Activated T-helper 2 cell treated with anti-CD3 and anti-CD28 coated beads, Interferon-gamma antibody, Interleukin-2, Interleukin-4, amounts not matched to agents 10 μg/mL and 5 μg/mL and 100 μg/mL, durations not matched to agents 14 hours and 24 hours and 36 hours (primary cell): Measurements from ENCODE around the gene HEG1. TPM values are rescaled to one million over a fixed set of nuclear protein-coding genes. Genes with fewer than 3 reads are reported as not detected.

ENCODE experiments used
- DNase-seq: peaks from one replicate; pipeline ENCODE4 v3.0.0; 2021; ENCODE audit warnings: low spot score
- H3K27ac Mint-ChIP-seq: one replicate; pipeline ENCODE4 v1.8.0; 2021; ENCODE audit warnings: mixed read lengths
- H3K27me3 Mint-ChIP-seq: one replicate; pipeline ENCODE4 v1.8.0; 2021; ENCODE audit warnings: low read depth, mixed read lengths
- H3K36me3 Mint-ChIP-seq: one replicate; pipeline ENCODE4 v1.8.0; 2021; ENCODE audit warnings: low read depth, mixed read lengths
- H3K4me1 Mint-ChIP-seq: one replicate; pipeline ENCODE4 v1.8.0; 2021; ENCODE audit warnings: low read depth, mixed read lengths
- H3K4me3 Mint-ChIP-seq: one replicate; pipeline ENCODE4 v1.8.0; 2021; ENCODE audit warnings: low read depth, mild to moderate bottlenecking, moderate library complexity, mixed read lengths
- H3K9me3 Mint-ChIP-seq: one replicate; pipeline ENCODE4 v1.8.0; 2021; ENCODE audit warnings: mixed read lengths
- intact Hi-C: fragments of 100-400 bp; cut with micrococcal nuclease; formaldehyde crosslinking; loops from one replicate; pipeline ENCODE4 v1.15.1; 2023
- total RNA-seq: library from RNA; stranded (reverse); gene quantifications from 2 replicates; pipeline ENCODE4 v1.2.3, GENCODE V29; 2022

Gene HEG1
- total RNA-seq, 1 donor from 2014 or later, result 59.1 TPM

GRCh38 chr3:125035217-125035616 is 20.6 kb downstream of the HEG1 start:
- Mint-ChIP-seq H3K27ac (no peak overlapping the region), H3K4me3 (no peak overlapping the region), H3K4me1 (peaks cover 27% of the 10 kb centered on the region), H3K9me3 (peaks cover 48% of the 10 kb centered on the region), H3K27me3 (peaks cover 4% of the 10 kb centered on the region), H3K36me3 (peaks cover 68% of the 10 kb centered on the region)
- intact Hi-C loops, result loop anchor here (1.0 kb wide), 1 partner anchor 17 kb away; no protein-coding TSS in a partner anchor
- DNase-seq, result no peak

GRCh38 chr3:125033616-125034015 is 22.2 kb downstream of the HEG1 start:
- no peak for DNase-seq
- no peaks in the 10 kb centered on the region for H3K27me3 Mint-ChIP-seq
- H3K4me3 Mint-ChIP-seq, result no peak overlapping the region
- peaks cover 68% of the 10 kb centered on the region for H3K36me3 Mint-ChIP-seq
- no peak overlapping the region for H3K27ac Mint-ChIP-seq
- H3K9me3 Mint-ChIP-seq, result peaks cover 40% of the 10 kb centered on the region
- peaks cover 29% of the 10 kb centered on the region for H3K4me1 Mint-ChIP-seq
- intact Hi-C loops, result no loop called here

- Mint-ChIP-seq H3K36me3 (peaks cover 68% of the 10 kb centered on the region), H3K9me3 (peaks cover 36% of the 10 kb centered on the region), H3K4me1 (peaks cover 33% of the 10 kb centered on the region), H3K27me3 (no peaks in the 10 kb centered on the region), H3K27ac (no peak overlapping the region), H3K4me3 (no peak overlapping the region)
- intact Hi-C loops, result no loop called here
- DNase-seq, result no peak
Measured at GRCh38 chr3:125033135-125033534, 22.7 kb downstream of the HEG1 start.

GRCh38 chr3:125032683-125033082 is 23.1 kb downstream of the HEG1 start:
- H3K4me3 Mint-ChIP-seq, result no peak overlapping the region
- H3K27ac Mint-ChIP-seq, result no peak overlapping the region
- no peaks in the 10 kb centered on the region for H3K27me3 Mint-ChIP-seq

GRCh38 chr3:125032100-125032643 is 23.6 kb downstream of the HEG1 start:
- Mint-ChIP-seq H3K4me1 (peaks cover 32% of the 10 kb centered on the region), H3K9me3 (peaks cover 30% of the 10 kb centered on the region), H3K27me3 (no peaks in the 10 kb centered on the region), H3K4me3 (no peak overlapping the region), H3K27ac (no peak overlapping the region), H3K36me3 (peaks cover 73% of the 10 kb centered on the region)
- intact Hi-C loops, result no loop called here
- DNase-seq, result no peak

More at GRCh38 chr3:125032683-125033082, 23.1 kb downstream of the HEG1 start:
- H3K4me1 Mint-ChIP-seq, result peaks cover 34% of the 10 kb centered on the region
- intact Hi-C loops, result no loop called here
- H3K36me3 Mint-ChIP-seq, result peaks cover 70% of the 10 kb centered on the region
- H3K9me3 Mint-ChIP-seq, result peaks cover 33% of the 10 kb centered on the region
- DNase-seq, result no peak

GRCh38 chr3:125031544-125031943 is 24.3 kb downstream of the HEG1 start:
- H3K36me3 Mint-ChIP-seq, result peaks cover 77% of the 10 kb centered on the region

GRCh38 chr3:125028657-125029056 is 27.1 kb downstream of the HEG1 start:
- H3K27me3 Mint-ChIP-seq, result no peaks in the 10 kb centered on the region
- peaks cover 43% of the 10 kb centered on the region for H3K4me1 Mint-ChIP-seq
- H3K4me3 Mint-ChIP-seq, result no peak overlapping the region
- peaks cover 6% of the 10 kb centered on the region for H3K9me3 Mint-ChIP-seq
- no peak for DNase-seq
- intact Hi-C loops, result no loop called here
- H3K27ac Mint-ChIP-seq, result no peak overlapping the region
- peaks cover 89% of the 10 kb centered on the region for H3K36me3 Mint-ChIP-seq

More at GRCh38 chr3:125031544-125031943, 24.3 kb downstream of the HEG1 start:
- Mint-ChIP-seq H3K27ac (no peak overlapping the region), H3K4me3 (no peak overlapping the region), H3K27me3 (no peaks in the 10 kb centered on the region), H3K4me1 (peaks cover 31% of the 10 kb centered on the region), H3K9me3 (peaks cover 27% of the 10 kb centered on the region)
- no peak for DNase-seq
- intact Hi-C loops, result no loop called here

GRCh38 chr3:125025642-125026041 is 30.2 kb downstream of the HEG1 start:
- no peak for DNase-seq
- Mint-ChIP-seq H3K4me1 (peaks cover 52% of the 10 kb centered on the region), H3K36me3 (peaks cover 96% of the 10 kb centered on the region), H3K4me3 (no peak overlapping the region), H3K9me3 (no peaks in the 10 kb centered on the region), H3K27me3 (no peaks in the 10 kb centered on the region), H3K27ac (no peak overlapping the region)
- intact Hi-C loops, result no loop called here

GRCh38 chr3:125024817-125025216 is 31.0 kb downstream of the HEG1 start:
- intact Hi-C loops, result no loop called here
- Mint-ChIP-seq H3K4me1 (peaks cover 52% of the 10 kb centered on the region), H3K36me3 (peaks cover 96% of the 10 kb centered on the region), H3K27me3 (no peaks in the 10 kb centered on the region), H3K4me3 (no peak overlapping the region), H3K9me3 (no peaks in the 10 kb centered on the region), H3K27ac (no peak overlapping the region)
- no peak for DNase-seq

GRCh38 chr3:125023833-125024555 is 31.8 kb downstream of the HEG1 start:
- no peaks in the 10 kb centered on the region for H3K9me3 Mint-ChIP-seq
- no peak overlapping the region for H3K27ac Mint-ChIP-seq
- intact Hi-C loops, result no loop called here
- peak overlapping the region; percentile 15 for H3K4me3 Mint-ChIP-seq
- H3K27me3 Mint-ChIP-seq, result no peaks in the 10 kb centered on the region
- DNase-seq, result no peak
- peaks cover 98% of the 10 kb centered on the region for H3K36me3 Mint-ChIP-seq
- H3K4me1 Mint-ChIP-seq, result peaks cover 56% of the 10 kb centered on the region

- H3K9me3 Mint-ChIP-seq, result no peaks in the 10 kb centered on the region
- no peak for DNase-seq
- no peak overlapping the region for H3K27ac Mint-ChIP-seq
- H3K36me3 Mint-ChIP-seq, result peaks cover 94% of the 10 kb centered on the region
- no peaks in the 10 kb centered on the region for H3K27me3 Mint-ChIP-seq
- intact Hi-C loops, result no loop called here
- peaks cover 51% of the 10 kb centered on the region for H3K4me1 Mint-ChIP-seq
- no peak overlapping the region for H3K4me3 Mint-ChIP-seq
Measured at GRCh38 chr3:125022206-125022605, 33.6 kb downstream of the HEG1 start.

- intact Hi-C loops, result no loop called here
- Mint-ChIP-seq H3K27me3 (no peaks in the 10 kb centered on the region), H3K4me3 (no peak overlapping the region), H3K36me3 (peaks cover 90% of the 10 kb centered on the region), H3K9me3 (no peaks in the 10 kb centered on the region), H3K4me1 (peaks cover 34% of the 10 kb centered on the region), H3K27ac (no peak overlapping the region)
- no peak for DNase-seq
Measured at GRCh38 chr3:125019271-125019670, 36.5 kb downstream of the HEG1 start.

GRCh38 chr3:125017406-125017805 is 38.4 kb downstream of the HEG1 start:
- intact Hi-C loops, result no loop called here
- Mint-ChIP-seq H3K36me3 (peaks cover 91% of the 10 kb centered on the region), H3K27me3 (no peaks in the 10 kb centered on the region), H3K27ac (no peak overlapping the region), H3K4me1 (peaks cover 16% of the 10 kb centered on the region), H3K4me3 (no peak overlapping the region), H3K9me3 (no peaks in the 10 kb centered on the region)
- DNase-seq, result no peak
